A549 (cell line): ENCODE results near the gene SSU72.

ENCODE experiments used
- BHLHE40 ChIP-seq: IDR thresholded peaks from 2 replicates; pipeline ENCODE4 v1.6.1; 2012; ENCODE audit warnings: low read depth, low read length, inconsistent platforms
- CHD2 ChIP-seq: fragments of 150-350 bp; IDR thresholded peaks from 2 replicates; pipeline ENCODE4 v1.6.1; 2014; ENCODE audit warnings: low read length; ENCODE audit not compliant: partially characterized antibody
- CTCF ChIP-seq: fragments of >200 bp; sonication (Bioruptor Twin); formaldehyde crosslinking; IDR thresholded peaks from 3 replicates; pipeline ENCODE4 v1.5.1; 2016
- E2F6 ChIP-seq: IDR thresholded peaks from 2 replicates; pipeline ENCODE4 v1.6.1; 2012; ENCODE audit warnings: low read depth, borderline replicate concordance
- EP300 ChIP-seq, 2 experiments: fragments of >200 bp; sonication (Bioruptor Twin); formaldehyde crosslinking; IDR thresholded peaks; 2 replicates in 1 of 2; 3 replicates in 1 of 2; pipeline ENCODE4 v1.6.1; 2016 to 2017
- GATA3 ChIP-seq: IDR thresholded peaks from 2 replicates; pipeline ENCODE4 v1.6.1; 2012; ENCODE audit warnings: borderline replicate concordance
- MAFK ChIP-seq: fragments of 450-650 bp; IDR thresholded peaks from 2 replicates; pipeline ENCODE4 v1.6.1; 2014; ENCODE audit not compliant: partially characterized antibody
- POLR2A ChIP-seq: IDR thresholded peaks from 2 replicates; pipeline ENCODE4 v1.6.1; 2012; ENCODE audit warnings: mild to moderate bottlenecking, low read length
- RFX5 ChIP-seq: fragments of 450-650 bp; IDR thresholded peaks from 2 replicates; pipeline ENCODE4 v1.7.1; 2014; ENCODE audit warnings: antibody characterized with exemption, mild to moderate bottlenecking, moderate library complexity
- SMC3 ChIP-seq: fragments of >200 bp; sonication (Bioruptor Twin); formaldehyde crosslinking; IDR thresholded peaks from 3 replicates; pipeline ENCODE4 v1.6.1; 2018; ENCODE audit warnings: inconsistent platforms
- TF ChIP-seq, protein P1 (sequence below): IDR thresholded peaks from 2 replicates; pipeline ENCODE4 v1.6.1; 2012
- TF ChIP-seq, protein P2 (sequence below): fragments of 150-350 bp; IDR thresholded peaks from 2 replicates; pipeline ENCODE4 v1.6.1; 2014; ENCODE audit warnings: low read depth, mild to moderate bottlenecking, low read length
- TF ChIP-seq, protein P3 (sequence below): IDR thresholded peaks from 2 replicates; pipeline ENCODE4 v1.6.1; 2012
- TF ChIP-seq, protein P4 (sequence below): fragments of 250-450 bp; sonication (Bioruptor Pico); IDR thresholded peaks from 2 replicates; pipeline ENCODE4 v1.5.0; 2021; ENCODE audit warnings: mild to moderate bottlenecking, moderate library complexity, borderline replicate concordance

DNA sequence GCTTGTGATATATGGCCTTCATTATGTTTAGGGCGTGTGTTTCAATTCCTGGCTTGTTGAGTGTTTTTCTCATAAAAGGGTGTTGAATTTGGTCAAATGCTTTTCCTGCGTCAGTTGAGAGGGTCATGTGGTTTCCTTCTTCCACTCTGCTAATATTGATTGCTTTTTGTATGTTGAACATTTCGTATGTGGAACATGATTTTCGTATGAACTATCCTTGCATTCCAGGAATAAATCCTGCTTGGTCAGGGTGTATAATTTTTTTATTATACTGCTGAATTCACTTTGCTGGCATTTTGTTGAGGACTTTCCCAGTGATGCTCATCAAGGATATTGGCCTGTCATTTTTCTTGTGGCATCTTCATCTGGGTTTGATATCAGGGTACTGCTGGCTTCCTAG lies 67.4 kb downstream of the SSU72 start:
- TF ChIP-seq RFX5 (no peak), SMC3 (no peak), POLR2A (no peak), E2F6 (no peak), CTCF (no peak), MAFK (no peak), CHD2 (no peak), GATA3 (no peak), BHLHE40 (no peak), EP300 (IDR thresholded peaks at IDR 0.05) (no peak)
- TF ChIP-seq, protein P1, sequence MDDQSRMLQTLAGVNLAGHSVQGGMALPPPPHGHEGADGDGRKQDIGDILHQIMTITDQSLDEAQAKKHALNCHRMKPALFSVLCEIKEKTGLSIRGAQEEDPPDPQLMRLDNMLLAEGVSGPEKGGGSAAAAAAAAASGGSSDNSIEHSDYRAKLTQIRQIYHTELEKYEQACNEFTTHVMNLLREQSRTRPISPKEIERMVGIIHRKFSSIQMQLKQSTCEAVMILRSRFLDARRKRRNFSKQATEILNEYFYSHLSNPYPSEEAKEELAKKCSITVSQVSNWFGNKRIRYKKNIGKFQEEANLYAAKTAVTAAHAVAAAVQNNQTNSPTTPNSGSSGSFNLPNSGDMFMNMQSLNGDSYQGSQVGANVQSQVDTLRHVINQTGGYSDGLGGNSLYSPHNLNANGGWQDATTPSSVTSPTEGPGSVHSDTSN, result no peak
- TF ChIP-seq, protein P2, sequence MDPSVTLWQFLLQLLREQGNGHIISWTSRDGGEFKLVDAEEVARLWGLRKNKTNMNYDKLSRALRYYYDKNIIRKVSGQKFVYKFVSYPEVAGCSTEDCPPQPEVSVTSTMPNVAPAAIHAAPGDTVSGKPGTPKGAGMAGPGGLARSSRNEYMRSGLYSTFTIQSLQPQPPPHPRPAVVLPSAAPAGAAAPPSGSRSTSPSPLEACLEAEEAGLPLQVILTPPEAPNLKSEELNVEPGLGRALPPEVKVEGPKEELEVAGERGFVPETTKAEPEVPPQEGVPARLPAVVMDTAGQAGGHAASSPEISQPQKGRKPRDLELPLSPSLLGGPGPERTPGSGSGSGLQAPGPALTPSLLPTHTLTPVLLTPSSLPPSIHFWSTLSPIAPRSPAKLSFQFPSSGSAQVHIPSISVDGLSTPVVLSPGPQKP, result no peak
- TF ChIP-seq, protein P3, sequence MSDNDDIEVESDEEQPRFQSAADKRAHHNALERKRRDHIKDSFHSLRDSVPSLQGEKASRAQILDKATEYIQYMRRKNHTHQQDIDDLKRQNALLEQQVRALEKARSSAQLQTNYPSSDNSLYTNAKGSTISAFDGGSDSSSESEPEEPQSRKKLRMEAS, result no peak
- TF ChIP-seq, protein P4, sequence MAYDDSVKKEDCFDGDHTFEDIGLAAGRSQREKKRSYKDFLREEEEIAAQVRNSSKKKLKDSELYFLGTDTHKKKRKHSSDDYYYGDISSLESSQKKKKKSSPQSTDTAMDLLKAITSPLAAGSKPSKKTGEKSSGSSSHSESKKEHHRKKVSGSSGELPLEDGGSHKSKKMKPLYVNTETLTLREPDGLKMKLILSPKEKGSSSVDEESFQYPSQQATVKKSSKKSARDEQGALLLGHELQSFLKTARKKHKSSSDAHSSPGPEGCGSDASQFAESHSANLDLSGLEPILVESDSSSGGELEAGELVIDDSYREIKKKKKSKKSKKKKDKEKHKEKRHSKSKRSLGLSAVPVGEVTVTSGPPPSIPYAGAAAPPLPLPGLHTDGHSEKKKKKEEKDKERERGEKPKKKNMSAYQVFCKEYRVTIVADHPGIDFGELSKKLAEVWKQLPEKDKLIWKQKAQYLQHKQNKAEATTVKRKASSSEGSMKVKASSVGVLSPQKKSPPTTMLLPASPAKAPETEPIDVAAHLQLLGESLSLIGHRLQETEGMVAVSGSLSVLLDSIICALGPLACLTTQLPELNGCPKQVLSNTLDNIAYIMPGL (CRISPR knock-in tag), result no peak
